WERI-Rb-1 (cell line): Measurements from ENCODE around the gene CLPSL2.
A peak's percentile ranks its signal among the peaks of the same experiment; 100 is the strongest.

Source experiments
- DNase-seq: peaks from one replicate; pipeline ENCODE4 v3.0.0-alpha.2; 2020
- H3K27ac ChIP-seq: fragments of 250-450 bp; sonication (Bioruptor Pico); 2 replicates; pipeline ENCODE4 v1.5.1; 2020; ENCODE audit warnings: mild to moderate bottlenecking, moderate library complexity
- H3K27me3 ChIP-seq: fragments of 250-450 bp; sonication (Bioruptor Pico); 2 replicates; pipeline ENCODE4 v1.5.1; 2021; ENCODE audit warnings: mild to moderate bottlenecking, low read depth, moderate library complexity; ENCODE audit not compliant: insufficient read depth, severe bottlenecking
- H3K36me3 ChIP-seq: fragments of 250-450 bp; sonication (Bioruptor Pico); 2 replicates; pipeline ENCODE4 v1.5.1; 2020; ENCODE audit warnings: mild to moderate bottlenecking, moderate library complexity
- H3K4me3 ChIP-seq: 2 replicates; pipeline ENCODE4 v1.5.1; 2011; ENCODE audit warnings: low read depth, mild to moderate bottlenecking, control low read depth, low read length
- H3K9me3 ChIP-seq: fragments of 250-450 bp; sonication (Bioruptor Pico); 2 replicates; pipeline ENCODE4 v1.5.1; 2021; ENCODE audit warnings: mild to moderate bottlenecking, moderate library complexity; ENCODE audit not compliant: severe bottlenecking
- CTCF ChIP-seq: IDR thresholded peaks from 2 replicates; pipeline ENCODE4 v1.5.1; 2011; ENCODE audit warnings: low read depth, mild to moderate bottlenecking, control low read depth, inconsistent platforms, low read length

The CLPSL2 gene

GRCh38 chr6:35776364-35777215 is at the start of gene CLPSL2:
TSS of gene CLPSL2 (plus strand) at chr6:35776598. CDS start at chr6:35776619, 21 bp downstream.
- no peaks in the 10 kb centered on the region for H3K27me3 ChIP-seq
- peaks cover 3% of the 10 kb centered on the region for H3K9me3 ChIP-seq
- peak; percentile 84 for DNase-seq
- peak within 1 kb of the TSS; percentile 65 for H3K4me3 ChIP-seq
- H3K27ac ChIP-seq, result peak within 1 kb of the TSS; percentile 32
- no peaks in the 10 kb centered on the region for H3K36me3 ChIP-seq
- TF ChIP-seq CTCF, result no peak

- peak; percentile 80 for DNase-seq
- H3K9me3 ChIP-seq, result no peaks in the 10 kb centered on the region
- H3K4me3 ChIP-seq, result peak overlapping the region; percentile 67
- H3K27ac ChIP-seq, result peak overlapping the region; percentile 25
- TF ChIP-seq CTCF, result no peak; the same call in 1 of the 2 replicates
- peaks cover 15% of the 10 kb centered on the region for H3K27me3 ChIP-seq
- H3K36me3 ChIP-seq, result no peaks in the 10 kb centered on the region
These were observed 49.0 kb upstream of the CLPSL2 start for GRCh38 chr6:35727231-35727934.

- TF ChIP-seq CTCF, result peak; percentile 26; the same call in 1 of the 2 replicates
- no peaks in the 10 kb centered on the region for H3K9me3 ChIP-seq
- peak; percentile 74 for DNase-seq
- H3K36me3 ChIP-seq, result no peaks in the 10 kb centered on the region
- peak overlapping the region; percentile 67 for H3K4me3 ChIP-seq
- H3K27me3 ChIP-seq, result peaks cover 15% of the 10 kb centered on the region
- peak overlapping the region; percentile 25 for H3K27ac ChIP-seq
These were observed 48.3 kb upstream of the CLPSL2 start for GRCh38 chr6:35727935-35728682.

GRCh38 chr6:35728683-35729678 is 47.4 kb upstream of the CLPSL2 start:
- no peaks in the 10 kb centered on the region for H3K9me3 ChIP-seq
- no peak overlapping the region; the same call in 1 of the 2 replicates for H3K4me3 ChIP-seq
- TF ChIP-seq CTCF, result peak; percentile 29; the same call in 1 of the 2 replicates
- H3K27me3 ChIP-seq, result peaks cover 15% of the 10 kb centered on the region
- DNase-seq, result no peak
- H3K36me3 ChIP-seq, result no peaks in the 10 kb centered on the region
- H3K27ac ChIP-seq, result no peak overlapping the region

GRCh38 chr6:35729722-35730121 is 46.7 kb upstream of the CLPSL2 start:
- peaks cover 15% of the 10 kb centered on the region for H3K27me3 ChIP-seq
- no peaks in the 10 kb centered on the region for H3K36me3 ChIP-seq
- no peaks in the 10 kb centered on the region for H3K9me3 ChIP-seq
- no peak overlapping the region for H3K27ac ChIP-seq
- no peak overlapping the region for H3K4me3 ChIP-seq
- no peak for DNase-seq
- TF ChIP-seq CTCF, result no peak
